A673 (cell line): Measurements from ENCODE around the gene PRKCA.

Source experiments
- CTCF ChIP-seq: fragments of 300-800, 200-600 bp; sonication (generic); conservative IDR thresholded peaks from 2 replicates; pipeline ENCODE4 v1.5.1; 2017; ENCODE audit warnings: low read depth, mild to moderate bottlenecking, antibody characterized with exemption, low read length, moderate library complexity, mixed read lengths
- EZH2 ChIP-seq: fragments of 200-600 bp; sonication (generic); IDR thresholded peaks from 2 replicates; pipeline ENCODE4 v1.6.1; 2017; ENCODE audit warnings: borderline replicate concordance, low read depth, mild to moderate bottlenecking, mixed read lengths, antibody characterized with exemption, low read length; ENCODE audit not compliant: poor library complexity, severe bottlenecking

- 0 out of 2 replicates have a peak, but pooled peaks have one; percentile 9 for TF ChIP-seq CTCF
- no peak for TF ChIP-seq EZH2
Observed at GRCh38 chr17:66582373-66583111, 280.1 kb downstream of the PRKCA start.
